Measurements from ENCODE around the gene ZSWIM5.
"Not testable (repeated sequence)": the region's sequence is repeated elsewhere in the genome, so short reads cannot be mapped to it uniquely, and the experiment has no call there.

The ZSWIM5 gene

GRCh38 chr1:45111239-45111638, 95.2 kb downstream of the ZSWIM5 start:
- no peak for TF ChIP-seq CTCF (conservative IDR thresholded peaks at IDR 0.05; ENCODE audit: low read depth, low read length)
- H3K4me3 ChIP-seq (ENCODE audit: low read length), result no peak overlapping the region
- DNase-seq (ENCODE audit: low read depth), result no peak

GRCh38 chr1:45107782-45108181, 98.6 kb downstream of the ZSWIM5 start:
- no peak for TF ChIP-seq CTCF (conservative IDR thresholded peaks at IDR 0.05; ENCODE audit: low read depth, low read length)
- H3K4me3 ChIP-seq (ENCODE audit: low read length), result no peak overlapping the region
- DNase-seq (ENCODE audit: low read depth), result no peak

- not testable (repeated sequence) for H3K4me3 ChIP-seq (ENCODE audit: low read length); DNase-seq (ENCODE audit: low read depth)
Measured at GRCh38 chr1:45106864-45107263, 99.5 kb downstream of the ZSWIM5 start.

DNA sequence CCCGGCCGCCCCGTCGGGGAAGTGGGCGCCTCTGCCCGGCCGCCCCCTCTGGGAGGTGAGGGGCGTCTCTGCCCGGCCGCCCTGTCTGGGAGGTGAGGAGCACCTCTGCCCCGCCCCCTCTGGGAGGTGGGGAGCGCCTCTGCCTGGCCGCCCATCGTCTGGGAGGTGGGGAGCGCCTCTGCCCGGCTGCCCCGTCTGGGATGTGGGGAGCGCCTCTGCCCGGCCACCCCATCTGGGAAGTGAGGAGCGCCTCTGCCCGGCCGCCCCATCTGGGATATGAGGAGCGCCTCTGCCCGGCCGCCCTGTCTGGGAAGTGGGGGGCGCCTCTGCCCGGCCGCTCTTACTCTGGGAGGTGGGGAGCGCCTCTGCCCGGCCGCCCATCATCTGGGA, 100.3 kb downstream of the ZSWIM5 start:
- not testable (repeated sequence) for DNase-seq (ENCODE audit: low read depth); H3K4me3 ChIP-seq (ENCODE audit: low read length)

GRCh38 chr1:45105486-45106155, 100.8 kb downstream of the ZSWIM5 start:
- DNase-seq (ENCODE audit: low read depth); H3K4me3 ChIP-seq (ENCODE audit: low read length): not testable (repeated sequence)

GRCh38 chr1:45103534-45103933, 102.9 kb downstream of the ZSWIM5 start:
- no peak for TF ChIP-seq CTCF (conservative IDR thresholded peaks at IDR 0.05; ENCODE audit: low read depth, low read length)
- DNase-seq (ENCODE audit: low read depth), result no peak
- no peak overlapping the region for H3K4me3 ChIP-seq (ENCODE audit: low read length)

GRCh38 chr1:45101947-45102346, 104.5 kb downstream of the ZSWIM5 start:
- no peak for DNase-seq (ENCODE audit: low read depth)
- TF ChIP-seq CTCF (conservative IDR thresholded peaks at IDR 0.05; ENCODE audit: low read depth, low read length), result no peak
- H3K4me3 ChIP-seq (ENCODE audit: low read length), result no peak overlapping the region

GRCh38 chr1:45101528-45101927, 104.9 kb downstream of the ZSWIM5 start:
- not testable (repeated sequence) for H3K4me3 ChIP-seq (ENCODE audit: low read length); DNase-seq (ENCODE audit: low read depth)

- H3K4me3 ChIP-seq (ENCODE audit: low read length), result no peak overlapping the region
- no peak for TF ChIP-seq CTCF (conservative IDR thresholded peaks at IDR 0.05; ENCODE audit: low read depth, low read length)
Measured at GRCh38 chr1:45097944-45098343, 108.5 kb downstream of the ZSWIM5 start.

More at GRCh38 chr1:45097944-45098343, 108.5 kb downstream of the ZSWIM5 start:
- no peak for DNase-seq (ENCODE audit: low read depth)
